Right forelimb (tissue), 1 donor: ENCODE results near the gene CDIPT.
"Not testable (repeated sequence)": the region's sequence is repeated elsewhere in the genome, so short reads cannot be mapped to it uniquely, and the experiment has no call there.

Experiments used
- DNase-seq: peaks from one replicate; pipeline ENCODE4 v3.0.0-alpha.2; 2018

CDIPT gene

GRCh38 chr16:29862884-29863668 is at the start of gene CDIPT:
Gene CDIPT (minus strand): TSS chr16:29863226. CDS start chr16:29862857, 369 bp downstream.
- peak; percentile 93 for DNase-seq

GRCh38 chr16:29912087-29912486 is 49.1 kb upstream of the CDIPT start:
- no peak for DNase-seq

- DNase-seq = no peak
These were observed 48.6 kb upstream of the CDIPT start for GRCh38 chr16:29911676-29912010.

GRCh38 chr16:29910819-29911675 is 48.0 kb upstream of the CDIPT start:
- DNase-seq = no peak

- not testable (repeated sequence) for DNase-seq
These were observed 46.8 kb upstream of the CDIPT start for GRCh38 chr16:29909851-29910250.

- DNase-seq = no peak
These were observed 46.4 kb upstream of the CDIPT start for GRCh38 chr16:29909391-29909790.

- DNase-seq = no peak
These were observed 45.7 kb upstream of the CDIPT start for GRCh38 chr16:29908719-29909220.

- DNase-seq = no peak
These were observed 44.9 kb upstream of the CDIPT start for GRCh38 chr16:29907973-29908372.

- no peak for DNase-seq
These were observed 43.7 kb upstream of the CDIPT start for GRCh38 chr16:29906520-29907244.

GRCh38 chr16:29905668-29906067 is 42.6 kb upstream of the CDIPT start:
- no peak for DNase-seq

GRCh38 chr16:29904947-29905346 is 41.9 kb upstream of the CDIPT start:
- DNase-seq = no peak

- DNase-seq = no peak
These were observed 40.6 kb upstream of the CDIPT start for GRCh38 chr16:29903590-29903989.

- DNase-seq = no peak
These were observed 38.5 kb upstream of the CDIPT start for GRCh38 chr16:29901607-29901945.

GRCh38 chr16:29900888-29901606 is 38.0 kb upstream of the CDIPT start:
- DNase-seq = no peak

GRCh38 chr16:29900102-29900887 is 37.3 kb upstream of the CDIPT start, which contains the start of gene ASPHD1:
Gene ASPHD1 (plus strand): TSS chr16:29900488. CDS start chr16:29900972, 484 bp downstream.
- DNase-seq = peak; percentile 86

- DNase-seq = no peak
These were observed 36.6 kb upstream of the CDIPT start, which contains the start of gene SEZ6L2 for GRCh38 chr16:29899516-29900101. Gene SEZ6L2 (minus strand): TSS chr16:29899550. CDS start chr16:29899019, 531 bp downstream.

GRCh38 chr16:29898804-29899515 is 35.9 kb upstream of the CDIPT start:
- DNase-seq = no peak

GRCh38 chr16:29898135-29898803 is 35.2 kb upstream of the CDIPT start:
- no peak for DNase-seq

GRCh38 chr16:29897333-29897732 is 34.3 kb upstream of the CDIPT start:
- no peak for DNase-seq

- DNase-seq = no peak
These were observed 33.8 kb upstream of the CDIPT start for GRCh38 chr16:29896841-29897240.
